Karpas-422 (cell line): ENCODE results near the gene TMED6. TPM values are rescaled to one million over a fixed set of nuclear protein-coding genes. Genes with fewer than 3 reads are reported as not detected.

Experiments
- DNase-seq: peaks from one replicate; pipeline ENCODE4 v3.0.0-alpha.2; 2015
- H2AFZ ChIP-seq: fragments of 200-600 bp; sonication (generic); 2 replicates; pipeline ENCODE4 v1.6.1; 2014; ENCODE audit warnings: antibody characterized with exemption, low read length, mixed read lengths
- H3K27ac ChIP-seq: fragments of 200-600 bp; sonication (generic); 2 replicates; pipeline ENCODE4 v1.5.1; 2014; ENCODE audit warnings: mild to moderate bottlenecking, low read length, moderate library complexity
- H3K27me3 ChIP-seq: fragments of 200-600 bp; sonication (generic); 2 replicates; pipeline ENCODE4 v1.6.1; 2014; ENCODE audit warnings: low read length, mixed read lengths
- H3K36me3 ChIP-seq: fragments of 200-600 bp; sonication (generic); 2 replicates; pipeline ENCODE4 v1.6.1; 2014; ENCODE audit warnings: low read length, mixed read lengths; ENCODE audit not compliant: insufficient read depth
- H3K4me1 ChIP-seq: fragments of 200-600 bp; sonication (generic); 2 replicates; pipeline ENCODE4 v1.6.1; 2014; ENCODE audit warnings: mild to moderate bottlenecking, low read length, mixed read lengths
- H3K4me2 ChIP-seq: fragments of 200-600 bp; sonication (generic); 2 replicates; pipeline ENCODE4 v1.6.1; 2014; ENCODE audit warnings: low read length, low read depth, mild to moderate bottlenecking; ENCODE audit not compliant: poor library complexity, severe bottlenecking
- H3K4me3 ChIP-seq: fragments of 200-600 bp; sonication (generic); 2 replicates; pipeline ENCODE4 v1.5.1; 2014; ENCODE audit warnings: mild to moderate bottlenecking, antibody characterized with exemption, low read length, mixed read lengths
- H3K79me2 ChIP-seq: fragments of 200-600 bp; sonication (generic); 2 replicates; pipeline ENCODE4 v1.6.1; 2014; ENCODE audit warnings: mild to moderate bottlenecking, low read length, mixed read lengths
- H3K9ac ChIP-seq: fragments of 200-600 bp; sonication (generic); 2 replicates; pipeline ENCODE4 v1.6.0; 2014; ENCODE audit warnings: low read length
- H3K9me2 ChIP-seq: fragments of 200-600 bp; sonication (generic), shearing (Covaris generic); replicated peaks from 2 replicates; pipeline ENCODE4 v1.6.0; 2014; ENCODE audit warnings: mild to moderate bottlenecking, low read length, moderate library complexity; ENCODE audit not compliant: insufficient read depth
- H3K9me3 ChIP-seq: fragments of 300-700, 200-600 bp; sonication (generic); 2 replicates; pipeline ENCODE4 v1.6.1; 2014; ENCODE audit warnings: low read length, mixed read lengths
- H4K20me1 ChIP-seq: fragments of 200-600 bp; sonication (generic); 2 replicates; pipeline ENCODE4 v1.6.1; 2014; ENCODE audit warnings: mild to moderate bottlenecking, antibody characterized with exemption, low read length, low read depth; ENCODE audit not compliant: insufficient read depth
- total RNA-seq: library from RNA; depleted of rRNA; stranded (reverse); fragments of >200 nt; shearing (Covaris generic); gene quantifications from 2 replicates; pipeline ENCODE4 v1.2.3, GENCODE V29; 2014; ENCODE audit warnings: low replicate concordance

The TMED6 gene
- total RNA-seq, 1 experiment from 2014 or later, result 1.8 TPM

- peak within 1 kb of the TSS; percentile 84 for H3K4me3 ChIP-seq
- peaks cover 9% of the 10 kb centered on the region; the same call in 1 of the 2 replicates for H3K36me3 ChIP-seq
These were observed 40.7 kb downstream of the TMED6 start, which contains the start of gene VPS4A for GRCh38 chr16:69310653-69311532. VPS4A (plus strand) TSS chr16:69311350; CDS start chr16:69311512, 162 bp downstream.

DNA sequence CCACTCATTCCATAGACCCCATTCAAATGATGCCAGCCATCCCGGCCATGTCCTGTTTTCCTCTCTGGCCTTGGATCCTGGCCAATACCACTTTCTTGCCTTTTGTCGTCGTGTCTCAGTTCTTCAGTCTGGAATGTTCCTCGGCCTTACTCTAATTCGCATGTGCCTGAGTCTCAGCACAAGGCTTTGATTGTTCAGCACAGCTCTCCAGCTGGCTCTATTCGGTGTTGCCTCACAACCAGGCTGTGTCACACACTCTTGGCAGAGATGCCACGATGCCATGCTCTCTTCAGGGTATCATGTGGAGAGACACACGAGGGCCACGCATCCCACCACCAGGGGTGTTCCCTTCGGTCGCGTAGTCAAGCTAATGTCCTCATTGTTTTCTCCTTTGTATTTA lies 42.3 kb downstream of the TMED6 start:
- Histone ChIP-seq H3K4me3 (no peak overlapping the region), H3K9me3 (no peaks in the 10 kb centered on the region), H3K79me2 (peaks cover 33% of the 10 kb centered on the region), H3K9me2 (no peaks in the 10 kb centered on the region), H3K9ac (no peak overlapping the region), H4K20me1 (peaks cover 14% of the 10 kb centered on the region), H3K27me3 (no peaks in the 10 kb centered on the region), H3K4me2 (no peak overlapping the region), H3K36me3 (peaks cover 10% of the 10 kb centered on the region; the same call in 1 of the 2 replicates), H2AFZ (no peak overlapping the region), H3K4me1 (peaks cover 15% of the 10 kb centered on the region), H3K27ac (no peak overlapping the region)
- DNase-seq, result no peak

More at GRCh38 chr16:69310653-69311532, 40.7 kb downstream of the TMED6 start, which contains the start of gene VPS4A:
- Histone ChIP-seq H3K4me2 (peak within 1 kb of the TSS; percentile 87), H3K27me3 (no peaks in the 10 kb centered on the region), H3K27ac (peak within 1 kb of the TSS; percentile 60; the same call in 1 of the 2 replicates), H3K79me2 (peaks cover 38% of the 10 kb centered on the region), H3K9me3 (no peaks in the 10 kb centered on the region), H3K9me2 (no peaks in the 10 kb centered on the region), H3K9ac (peak within 1 kb of the TSS; percentile 98), H3K4me1 (peaks cover 7% of the 10 kb centered on the region), H4K20me1 (peaks cover 17% of the 10 kb centered on the region), H2AFZ (no peak within 1 kb of the TSS; the same call in 1 of the 2 replicates)
- peak; percentile 98 for DNase-seq

DNA sequence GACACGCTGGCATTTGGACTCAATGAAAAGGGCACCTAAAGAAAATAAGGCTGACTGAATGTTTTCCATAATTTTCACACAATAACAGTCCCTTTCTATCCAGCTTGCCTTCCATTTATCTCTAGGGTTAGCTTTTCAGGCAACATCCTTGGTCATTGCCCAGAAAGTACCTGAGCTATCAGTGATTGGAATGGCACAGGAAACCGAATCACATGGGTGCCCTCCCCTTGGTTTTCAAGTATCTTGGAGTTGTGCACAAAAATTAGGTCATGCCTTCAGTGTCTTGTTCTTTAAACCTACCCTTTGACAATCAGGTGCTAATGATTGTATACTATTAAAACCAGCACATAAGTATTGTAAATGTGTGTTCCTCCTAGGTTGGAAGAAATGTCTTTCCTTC lies 43.7 kb downstream of the TMED6 start:
- H3K9ac ChIP-seq, result no peak overlapping the region
- peaks cover 7% of the 10 kb centered on the region for H4K20me1 ChIP-seq
- no peak overlapping the region for H3K4me3 ChIP-seq
- no peaks in the 10 kb centered on the region for H3K27me3 ChIP-seq
- H3K9me3 ChIP-seq, result no peaks in the 10 kb centered on the region
- peaks cover 15% of the 10 kb centered on the region for H3K4me1 ChIP-seq
- H2AFZ ChIP-seq, result no peak overlapping the region
- no peak for DNase-seq
- H3K9me2 ChIP-seq, result no peaks in the 10 kb centered on the region
- no peak overlapping the region for H3K4me2 ChIP-seq
- peaks cover 18% of the 10 kb centered on the region for H3K79me2 ChIP-seq
- peaks cover 8% of the 10 kb centered on the region; the same call in 1 of the 2 replicates for H3K36me3 ChIP-seq
- H3K27ac ChIP-seq, result no peak overlapping the region

GRCh38 chr16:69307091-69307490 lies 44.5 kb downstream of the TMED6 start:
- no peaks in the 10 kb centered on the region for H3K9me3 ChIP-seq

GRCh38 chr16:69306031-69306430 lies 45.6 kb downstream of the TMED6 start:
- Histone ChIP-seq H3K9me2 (no peaks in the 10 kb centered on the region), H3K4me3 (no peak overlapping the region), H3K79me2 (0 out of 2 replicates have a peak, but pooled peaks cover 3% of the 10 kb centered on the region), H3K27me3 (no peaks in the 10 kb centered on the region), H2AFZ (no peak overlapping the region), H3K4me1 (peaks cover 11% of the 10 kb centered on the region), H4K20me1 (no peaks in the 10 kb centered on the region), H3K36me3 (peaks cover 12% of the 10 kb centered on the region; the same call in 1 of the 2 replicates), H3K9ac (no peak overlapping the region), H3K9me3 (no peaks in the 10 kb centered on the region), H3K4me2 (no peak overlapping the region), H3K27ac (no peak overlapping the region)
- DNase-seq, result no peak

More at GRCh38 chr16:69307091-69307490, 44.5 kb downstream of the TMED6 start:
- Histone ChIP-seq H3K9me2 (no peaks in the 10 kb centered on the region), H3K4me2 (no peak overlapping the region), H3K27me3 (no peaks in the 10 kb centered on the region), H3K36me3 (peaks cover 8% of the 10 kb centered on the region; the same call in 1 of the 2 replicates), H3K4me3 (no peak overlapping the region), H2AFZ (no peak overlapping the region), H4K20me1 (peaks cover 3% of the 10 kb centered on the region), H3K4me1 (peaks cover 12% of the 10 kb centered on the region), H3K9ac (no peak overlapping the region), H3K27ac (no peak overlapping the region), H3K79me2 (peaks cover 12% of the 10 kb centered on the region)
- no peak for DNase-seq

- no peaks in the 10 kb centered on the region for H3K27me3 ChIP-seq
- no peak overlapping the region for H3K4me3 ChIP-seq
- H3K9me3 ChIP-seq, result no peaks in the 10 kb centered on the region
- no peaks in the 10 kb centered on the region for H3K79me2 ChIP-seq
- no peak overlapping the region for H2AFZ ChIP-seq
- peaks cover 7% of the 10 kb centered on the region for H3K4me1 ChIP-seq
- no peak overlapping the region for H3K9ac ChIP-seq
- H3K36me3 ChIP-seq, result peaks cover 15% of the 10 kb centered on the region; the same call in 1 of the 2 replicates
- H4K20me1 ChIP-seq, result no peaks in the 10 kb centered on the region
- no peak overlapping the region for H3K27ac ChIP-seq
- no peak for DNase-seq
- H3K4me2 ChIP-seq, result no peak overlapping the region
- H3K9me2 ChIP-seq, result no peaks in the 10 kb centered on the region
These were observed 49.3 kb downstream of the TMED6 start for GRCh38 chr16:69302301-69302700.

- Histone ChIP-seq H3K36me3 (peaks cover 15% of the 10 kb centered on the region; the same call in 1 of the 2 replicates), H3K27me3 (no peaks in the 10 kb centered on the region), H3K9me2 (no peaks in the 10 kb centered on the region), H4K20me1 (no peaks in the 10 kb centered on the region), H3K27ac (no peak overlapping the region), H3K9me3 (no peaks in the 10 kb centered on the region), H3K4me1 (peaks cover 7% of the 10 kb centered on the region), H3K9ac (no peak overlapping the region), H3K4me2 (no peak overlapping the region), H3K79me2 (no peaks in the 10 kb centered on the region), H3K4me3 (no peak overlapping the region), H2AFZ (no peak overlapping the region)
- DNase-seq, result no peak
These were observed 49.7 kb downstream of the TMED6 start for GRCh38 chr16:69301861-69302260.

DNA sequence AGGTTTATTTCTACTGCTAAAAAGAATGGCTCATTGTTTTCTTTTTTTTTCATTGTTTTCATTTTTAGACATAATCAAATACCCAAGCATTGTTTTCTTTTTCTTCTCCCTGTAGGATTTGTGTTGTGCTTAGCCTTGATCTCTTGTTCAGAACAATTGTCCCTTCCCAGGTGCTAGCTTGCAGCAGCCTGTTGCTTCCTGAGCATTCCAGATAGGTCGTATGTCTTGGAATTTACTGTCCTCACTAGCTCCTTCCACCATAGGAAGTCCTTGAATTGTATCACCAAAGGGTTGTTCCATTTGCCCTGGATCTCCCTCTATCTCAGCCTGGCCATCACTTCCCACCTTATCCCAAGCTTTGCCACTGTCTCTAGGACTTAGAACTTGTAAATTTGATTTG lies 50.4 kb downstream of the TMED6 start:
- H3K4me2 ChIP-seq, result no peak overlapping the region
- no peaks in the 10 kb centered on the region for H3K9me3 ChIP-seq
- H3K4me3 ChIP-seq, result no peak overlapping the region
- peaks cover 7% of the 10 kb centered on the region for H3K4me1 ChIP-seq
- no peak overlapping the region for H3K9ac ChIP-seq
- H3K27me3 ChIP-seq, result no peaks in the 10 kb centered on the region
- H3K79me2 ChIP-seq, result no peaks in the 10 kb centered on the region
- H4K20me1 ChIP-seq, result no peaks in the 10 kb centered on the region
- no peaks in the 10 kb centered on the region for H3K9me2 ChIP-seq
- H3K27ac ChIP-seq, result no peak overlapping the region
- no peak overlapping the region for H2AFZ ChIP-seq
- H3K36me3 ChIP-seq, result peaks cover 15% of the 10 kb centered on the region; the same call in 1 of the 2 replicates
- no peak for DNase-seq
